Measurements from ENCODE around the gene PHLDB1. TPM values are rescaled to one million over a fixed set of nuclear protein-coding genes. Genes with fewer than 3 reads are reported as not detected.
A peak's percentile ranks its signal among the peaks of the same experiment; 100 is the strongest.

Gene PHLDB1
- total RNA-seq, 6 experiments from 2014 or later: 5.4 to 11.7 (median 6.3) TPM

- Histone ChIP-seq H3K4me3 (no peak overlapping the region), H3K9me3 (no peaks in the 10 kb centered on the region), H3K27ac (no peak overlapping the region), H3K27me3 (no peaks in the 10 kb centered on the region), H3K36me3 (no peaks in the 10 kb centered on the region), H3K4me1 (peaks cover 0 to 8% (median 4%) of the 10 kb centered on the region in 4 donors)
- ATAC-seq (no peak), DNase-seq (peak in 1 of 3 donors; percentile 31)
- TF ChIP-seq CTCF (IDR thresholded peaks at IDR 0.05) (no peak), POLR2A (IDR thresholded peaks at IDR 0.05) (no peak)
- intact Hi-C loops (cut with DNase I): no loop called here
- WGBS (ENCODE audit: insufficient coverage, low coverage, low lambda C conversion rate, missing lambda C conversion rate): 74% methylated on average over 3 of the region's 6 CpGs
Measured at GRCh38 chr11:118615282-118615975, 8.0 kb downstream of the PHLDB1 start.

- intact Hi-C loops (cut with DNase I): no loop called here
- no peak for TF ChIP-seq CTCF (IDR thresholded peaks at IDR 0.05)
- no peak for TF ChIP-seq POLR2A (IDR thresholded peaks at IDR 0.05)
- H3K9me3 ChIP-seq: no peaks in the 10 kb centered on the region
- H3K27ac ChIP-seq: no peak overlapping the region
- WGBS (ENCODE audit: insufficient coverage, low coverage, low lambda C conversion rate, missing lambda C conversion rate): 82% methylated on average over 3 of the region's 5 CpGs
- no peaks in the 10 kb centered on the region for H3K36me3 ChIP-seq
- H3K4me3 ChIP-seq: no peak overlapping the region
- peaks cover 0 to 4% (median 1%) of the 10 kb centered on the region in 4 donors for H3K4me1 ChIP-seq
- DNase-seq: no peak
- H3K27me3 ChIP-seq: no peaks in the 10 kb centered on the region
- no peak for ATAC-seq
Measured at GRCh38 chr11:118615976-118616371, 8.6 kb downstream of the PHLDB1 start.

- DNase-seq: peak in 1 of 3 donors; percentile 54
- intact Hi-C loops (cut with DNase I): no loop called here
- Histone ChIP-seq H3K4me1 (no peaks in the 10 kb centered on the region), H3K4me3 (no peak overlapping the region), H3K27me3 (no peaks in the 10 kb centered on the region), H3K9me3 (no peaks in the 10 kb centered on the region), H3K27ac (peak overlapping the region; percentile 17 to 80 (median 52)), H3K36me3 (no peaks in the 10 kb centered on the region)
- 70% methylated on average over 6 of the region's 11 CpGs for WGBS (ENCODE audit: insufficient coverage, low coverage, low lambda C conversion rate, missing lambda C conversion rate)
- no peak for TF ChIP-seq POLR2A (IDR thresholded peaks at IDR 0.05)
- TF ChIP-seq CTCF (IDR thresholded peaks at IDR 0.05): no peak
- ATAC-seq: peak; percentile 44 to 75 (median 62)
Measured at GRCh38 chr11:118618115-118618990, 10.9 kb downstream of the PHLDB1 start.

GRCh38 chr11:118618991-118619375 lies 11.6 kb downstream of the PHLDB1 start:
- DNase-seq: no peak
- peak overlapping the region; percentile 17 to 80 (median 52) for H3K27ac ChIP-seq
- TF ChIP-seq CTCF (IDR thresholded peaks at IDR 0.05): no peak
- no peak for TF ChIP-seq POLR2A (IDR thresholded peaks at IDR 0.05)
- H3K4me3 ChIP-seq: no peak overlapping the region
- peak in 1 of 4 donors; percentile 7 for ATAC-seq
- H3K4me1 ChIP-seq: no peaks in the 10 kb centered on the region
- H3K9me3 ChIP-seq: no peaks in the 10 kb centered on the region
- intact Hi-C loops (cut with DNase I): no loop called here
- H3K36me3 ChIP-seq: no peaks in the 10 kb centered on the region
- H3K27me3 ChIP-seq: no peaks in the 10 kb centered on the region
- WGBS (ENCODE audit: insufficient coverage, low coverage, low lambda C conversion rate, missing lambda C conversion rate): 33% methylated on average over 3 of the region's 4 CpGs
